Fibroblast of lung (primary cell): ENCODE results near the gene COTL1. TPM values are rescaled to one million over a fixed set of nuclear protein-coding genes. Genes with fewer than 3 reads are reported as not detected.

Source experiments
- DNase-seq, 2 donors: peaks; one replicate each; pipeline versions ENCODE4 v3.0.0 to v3.0.0-alpha.2; 2010; ENCODE audit warnings: low read depth in 2 of 2
- H2AFZ ChIP-seq: 2 replicates; pipeline ENCODE4 v1.5.1; 2012; ENCODE audit warnings: low read length, control low read depth, inconsistent platforms
- H3K27ac ChIP-seq: 2 replicates; pipeline ENCODE4 v1.5.1; 2011; ENCODE audit warnings: low read length, control low read depth; ENCODE audit not compliant: insufficient read depth
- H3K27me3 ChIP-seq: 2 replicates; pipeline ENCODE4 v1.5.1; 2011; ENCODE audit warnings: mild to moderate bottlenecking, low read length; ENCODE audit not compliant: control insufficient read depth, insufficient read depth
- H3K36me3 ChIP-seq: 2 replicates; pipeline ENCODE4 v1.5.1; 2011; ENCODE audit warnings: low read length; ENCODE audit not compliant: control insufficient read depth, insufficient read depth
- H3K4me1 ChIP-seq: 2 replicates; pipeline ENCODE4 v1.5.1; 2011; ENCODE audit warnings: low read length; ENCODE audit not compliant: control insufficient read depth, insufficient read depth; ENCODE audit errors: extremely low read depth
- H3K4me2 ChIP-seq: 2 replicates; pipeline ENCODE4 v1.5.1; 2011; ENCODE audit warnings: low read length, control low read depth; ENCODE audit not compliant: insufficient read depth; ENCODE audit errors: extremely low read depth
- H3K4me3 ChIP-seq, 4 experiments: fragments of 200-600 bp in 1 of 4; sonication (generic) in 1 of 4; replicated peaks in 1 of 4; 2 replicates each; pipeline ENCODE4 v1.5.1; 2011 to 2016; ENCODE audit warnings: low read length in 4 of 4, low read depth in 3 of 4, mild to moderate bottlenecking in 3 of 4, control low read depth in 2 of 4, inconsistent platforms in 1 of 4, mixed read lengths in 1 of 4; ENCODE audit not compliant: insufficient read depth in 1 of 4; ENCODE audit errors: control extremely low read depth in 1 of 4
- H3K79me2 ChIP-seq: 2 replicates; pipeline ENCODE4 v1.5.1; 2012; ENCODE audit warnings: mild to moderate bottlenecking, low read length, inconsistent platforms; ENCODE audit not compliant: control insufficient read depth, insufficient read depth
- H3K9ac ChIP-seq: 2 replicates; pipeline ENCODE4 v1.5.1; 2011; ENCODE audit warnings: mild to moderate bottlenecking, low read length, control low read depth; ENCODE audit not compliant: insufficient read depth
- H3K9me3 ChIP-seq: 2 replicates; pipeline ENCODE4 v1.5.1; 2012; ENCODE audit warnings: low read depth, low read length; ENCODE audit not compliant: control insufficient read depth, insufficient read depth
- H4K20me1 ChIP-seq: 2 replicates; pipeline ENCODE4 v1.5.1; 2011; ENCODE audit warnings: low read length; ENCODE audit not compliant: control insufficient read depth, insufficient read depth; ENCODE audit errors: extremely low read depth
- CTCF ChIP-seq, 2 donors: IDR thresholded peaks in 1 of 2; conservative IDR thresholded peaks in 1 of 2; 1 replicate in 1 of 2; 2 replicates in 1 of 2; pipeline ENCODE4 v1.5.1; 2011 to 2012; ENCODE audit warnings: low read length in 2 of 2, control low read depth in 1 of 2, inconsistent platforms in 1 of 2, low read depth in 1 of 2, mild to moderate bottlenecking in 1 of 2
- EZH2 ChIP-seq: IDR thresholded peaks from 2 replicates; pipeline ENCODE4 v1.5.1; 2012; ENCODE audit warnings: low read length, control low read depth, mild to moderate bottlenecking; ENCODE audit errors: missing control alignments
- polyA plus RNA-seq, 2 donors: library from polyadenylated mRNA; depleted of rRNA in 1 of 2; stranded (reverse) in 1 of 2; unstranded in 1 of 2; fragments of >200 nt; gene quantifications; 2 replicates each; pipeline ENCODE4 v1.2.1, GENCODE V29; 2011 to 2012; ENCODE audit warnings: missing spikeins in 1 of 2
- total RNA-seq: library from RNA; depleted of rRNA; stranded (reverse); fragments of >200 nt; gene quantifications from 2 replicates; pipeline ENCODE4 v1.2.1, GENCODE V29; 2014

COTL1 gene
- total and polyA plus RNA-seq, 2 donors (not counting 1 experiment from before 2014, with no cell fraction given): 103 to 192 TPM

DNA sequence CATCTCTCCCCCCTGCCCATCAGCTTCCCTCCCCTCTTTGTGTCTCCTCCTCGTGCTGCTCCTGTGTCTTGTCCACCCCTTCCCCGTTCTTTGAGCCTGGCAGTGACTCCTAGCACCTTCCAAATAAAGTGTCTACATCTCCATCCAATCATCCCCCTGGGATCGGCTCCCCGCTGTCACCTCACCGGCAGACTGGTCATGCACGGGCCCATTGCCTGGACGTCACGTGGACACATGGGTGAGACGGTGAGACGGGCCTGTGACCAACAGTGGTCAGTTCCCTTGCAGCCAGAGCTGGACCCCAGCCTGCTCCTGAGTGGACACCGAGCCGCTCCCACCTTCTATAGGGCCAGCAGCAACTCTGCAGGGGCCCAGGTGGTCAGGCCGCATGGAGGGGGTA, 46.4 kb downstream of the COTL1 start:
- Histone ChIP-seq H3K36me3 (peaks cover 2% of the 10 kb centered on the region), H3K4me2 (no peak overlapping the region), H3K4me3 (no peak overlapping the region), H3K27me3 (no peaks in the 10 kb centered on the region), H3K9ac (no peak overlapping the region), H3K79me2 (peaks cover 56% of the 10 kb centered on the region), H3K27ac (no peak overlapping the region), H4K20me1 (no peaks in the 10 kb centered on the region), H2AFZ (no peak overlapping the region), H3K4me1 (no peaks in the 10 kb centered on the region), H3K9me3 (no peaks in the 10 kb centered on the region)
- no peak for TF ChIP-seq EZH2
- TF ChIP-seq CTCF (conservative IDR thresholded peaks at IDR 0.05 in 1 of 2, IDR thresholded peaks at IDR 0.05 in 1 of 2; ENCODE audit: low read depth in 1 of 2, low read length in 2 of 2): no peak
- no peak for DNase-seq

DNA sequence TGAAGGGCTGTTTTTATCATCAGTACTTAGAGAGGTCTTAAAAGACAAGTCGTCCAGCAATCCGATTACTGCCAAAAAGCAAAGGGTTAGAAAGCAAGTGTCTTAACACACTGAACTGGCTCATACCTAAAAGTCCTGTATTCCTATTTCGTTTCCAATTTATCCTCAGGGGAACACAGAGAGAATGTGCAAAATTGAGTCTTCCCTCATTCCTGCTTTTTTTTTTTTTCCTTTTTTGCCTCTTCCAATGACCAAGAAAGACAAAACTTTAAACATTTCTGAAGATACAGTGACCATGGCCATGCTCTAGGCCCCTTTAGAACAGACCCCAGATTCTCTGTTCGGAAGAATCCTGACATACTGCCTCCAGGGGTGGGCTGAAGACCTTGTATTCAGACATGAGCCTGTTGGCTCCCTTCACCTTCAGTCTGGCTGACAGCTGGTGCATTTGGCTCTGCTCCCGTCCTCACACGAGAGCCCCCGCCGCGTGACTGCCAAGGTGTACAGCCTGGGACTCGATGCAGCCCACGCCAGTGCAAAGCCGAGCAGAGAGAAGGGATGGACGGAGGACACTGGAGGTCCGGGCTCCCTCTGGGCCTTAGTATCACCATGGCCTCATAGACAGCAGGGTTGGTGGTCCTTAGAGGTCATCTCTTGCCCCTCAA, 47.0 kb downstream of the COTL1 start:
- no peaks in the 10 kb centered on the region for H3K9me3 ChIP-seq
- no peak overlapping the region for H3K4me3 ChIP-seq
- H3K79me2 ChIP-seq: peaks cover 49% of the 10 kb centered on the region
- H3K9ac ChIP-seq: no peak overlapping the region
- H3K36me3 ChIP-seq: peaks cover 6% of the 10 kb centered on the region
- no peaks in the 10 kb centered on the region for H4K20me1 ChIP-seq
- no peaks in the 10 kb centered on the region for H3K4me1 ChIP-seq
- no peak overlapping the region for H3K4me2 ChIP-seq
- H3K27me3 ChIP-seq: no peaks in the 10 kb centered on the region
- TF ChIP-seq EZH2: no peak
- TF ChIP-seq CTCF (conservative IDR thresholded peaks at IDR 0.05 in 1 of 2, IDR thresholded peaks at IDR 0.05 in 1 of 2; ENCODE audit: low read depth in 1 of 2, low read length in 2 of 2): no peak
- H2AFZ ChIP-seq: no peak overlapping the region
- H3K27ac ChIP-seq: no peak overlapping the region
- DNase-seq: no peak

DNA sequence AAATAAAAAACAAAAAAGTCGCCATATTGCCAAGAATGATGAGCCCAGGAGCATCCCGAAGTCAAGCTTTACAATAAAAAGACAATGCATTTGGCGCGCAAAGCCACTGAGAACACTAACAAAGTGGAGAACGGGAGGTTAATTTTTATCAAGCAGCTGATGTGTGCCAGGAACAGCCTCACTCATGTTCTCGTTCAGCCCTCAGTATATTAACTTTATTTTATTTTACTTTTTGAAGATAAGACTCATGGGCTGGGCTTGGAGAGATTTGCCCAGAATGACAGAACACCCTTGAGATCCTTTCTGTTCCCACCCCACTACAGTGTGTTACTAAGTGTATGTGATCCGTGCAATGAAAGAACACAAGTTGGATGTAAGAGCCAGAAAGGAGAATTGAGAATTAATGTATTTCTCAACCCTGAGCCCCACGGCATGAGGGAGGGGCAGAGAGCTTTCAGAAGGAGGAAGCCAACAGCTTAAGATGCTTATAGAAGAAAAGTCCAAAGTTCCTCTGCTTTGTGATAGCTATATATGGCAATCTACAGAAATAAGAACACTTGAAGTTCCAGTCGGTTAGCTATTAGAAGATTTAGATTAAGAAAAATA, 48.4 kb downstream of the COTL1 start:
- Histone ChIP-seq H3K4me3 (no peak overlapping the region), H3K27me3 (no peaks in the 10 kb centered on the region), H2AFZ (no peak overlapping the region), H3K4me2 (no peak overlapping the region), H3K9ac (no peak overlapping the region), H3K27ac (no peak overlapping the region), H3K79me2 (peaks cover 41% of the 10 kb centered on the region), H3K36me3 (peaks cover 12% of the 10 kb centered on the region), H3K9me3 (no peaks in the 10 kb centered on the region), H3K4me1 (no peaks in the 10 kb centered on the region), H4K20me1 (no peaks in the 10 kb centered on the region)
- DNase-seq: peak in 1 of 2 donors; percentile 31
- TF ChIP-seq CTCF (conservative IDR thresholded peaks at IDR 0.05 in 1 of 2, IDR thresholded peaks at IDR 0.05 in 1 of 2; ENCODE audit: low read depth in 1 of 2, low read length in 2 of 2): no peak
- TF ChIP-seq EZH2: no peak
